GM21390 (cell line): ENCODE measurements around the gene SMAP1.
A peak's percentile ranks its signal among the peaks of the same experiment; 100 is the strongest.

Experiments
- ATAC-seq: cut with Tn5 transposase; IDR thresholded peaks from one replicate; pipeline ENCODE4 v1.9.1; 2021; ENCODE audit not compliant: unreplicated experiment

SMAP1 gene

GRCh38 chr6:70680396-70680795 lies 12.7 kb downstream of the SMAP1 start:
- no peak for ATAC-seq

GRCh38 chr6:70684794-70685493 lies 17.3 kb downstream of the SMAP1 start:
- no peak for ATAC-seq

GRCh38 chr6:70685494-70686180 lies 18.0 kb downstream of the SMAP1 start:
- ATAC-seq = no peak

- no peak for ATAC-seq
Measured at GRCh38 chr6:70686548-70687133, 19.0 kb downstream of the SMAP1 start.

GRCh38 chr6:70693887-70694286 lies 26.2 kb downstream of the SMAP1 start:
- no peak for ATAC-seq

- no peak for ATAC-seq
Measured at GRCh38 chr6:70694371-70694770, 26.7 kb downstream of the SMAP1 start.

GRCh38 chr6:70700922-70701876 lies 33.5 kb downstream of the SMAP1 start:
- no peak for ATAC-seq

GRCh38 chr6:70705772-70706171 lies 38.1 kb downstream of the SMAP1 start:
- ATAC-seq = no peak

GRCh38 chr6:70706491-70707123 lies 38.9 kb downstream of the SMAP1 start:
- no peak for ATAC-seq

- no peak for ATAC-seq
Measured at GRCh38 chr6:70707893-70708292, 40.2 kb downstream of the SMAP1 start.

- ATAC-seq = no peak
Measured at GRCh38 chr6:70708448-70708847, 40.8 kb downstream of the SMAP1 start.

- no peak for ATAC-seq
Measured at GRCh38 chr6:70709826-70710225, 42.1 kb downstream of the SMAP1 start.

GRCh38 chr6:70714716-70715257 lies 47.1 kb downstream of the SMAP1 start:
- ATAC-seq = no peak

GRCh38 chr6:70717038-70717801 lies 49.5 kb downstream of the SMAP1 start:
- ATAC-seq = peak; percentile 45

- no peak for ATAC-seq
Measured at GRCh38 chr6:70724524-70724923, 56.8 kb downstream of the SMAP1 start.

- ATAC-seq = no peak
Measured at GRCh38 chr6:70725817-70726415, 58.2 kb downstream of the SMAP1 start.

GRCh38 chr6:70734381-70734780 lies 66.7 kb downstream of the SMAP1 start:
- ATAC-seq = no peak

GRCh38 chr6:70734979-70735378 lies 67.3 kb downstream of the SMAP1 start:
- no peak for ATAC-seq

GRCh38 chr6:70735513-70735912 lies 67.8 kb downstream of the SMAP1 start:
- no peak for ATAC-seq
